ENCODE measurements around the gene C5orf34. TPM values are rescaled to one million over a fixed set of nuclear protein-coding genes. Genes with fewer than 3 reads are reported as not detected.
"Not testable (repeated sequence)": the region's sequence is repeated elsewhere in the genome, so short reads cannot be mapped to it uniquely, and the experiment has no call there.

Gene C5orf34
- total RNA-seq, 4 donors from 2014 or later: 0.29 to 7.7 (median 2.3) TPM

DNA sequence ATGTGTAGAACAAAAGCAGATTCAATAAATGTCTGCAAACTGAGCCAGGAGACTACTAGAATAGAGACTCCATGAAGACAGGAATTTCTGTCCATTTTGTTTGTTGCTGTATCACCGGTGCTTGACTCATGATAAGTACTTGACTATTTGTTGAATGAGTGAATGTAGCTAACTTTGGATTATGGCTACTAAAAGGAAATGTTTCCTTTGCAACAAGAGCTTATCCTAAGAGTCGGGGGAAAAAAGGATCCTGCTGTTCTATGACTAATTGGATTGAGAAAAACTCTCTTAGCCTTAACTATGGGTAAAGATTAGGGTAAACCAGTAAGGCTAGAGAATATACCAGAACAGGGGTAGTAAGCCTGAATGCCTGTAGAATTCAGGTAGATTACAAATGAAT is 38.4 kb upstream of the C5orf34 start:
- Histone ChIP-seq H3K27ac (no peak overlapping the region), H3K9me3 (no peaks in the 10 kb centered on the region), H3K27me3 (no peaks in the 10 kb centered on the region), H3K4me1 (peaks cover 0 to 7% of the 10 kb centered on the region in 2 donors), H3K36me3 (no peaks in the 10 kb centered on the region), H3K4me3 (no peak overlapping the region)
- intact Hi-C loops (cut with DNase I; ENCODE audit: low total_unique reads): loop anchor here (10.0 kb wide), 1 partner anchor 51 kb away; the partner anchor contains the start of gene NNT
- DNase-seq: no peak
- TF ChIP-seq, protein P1, sequence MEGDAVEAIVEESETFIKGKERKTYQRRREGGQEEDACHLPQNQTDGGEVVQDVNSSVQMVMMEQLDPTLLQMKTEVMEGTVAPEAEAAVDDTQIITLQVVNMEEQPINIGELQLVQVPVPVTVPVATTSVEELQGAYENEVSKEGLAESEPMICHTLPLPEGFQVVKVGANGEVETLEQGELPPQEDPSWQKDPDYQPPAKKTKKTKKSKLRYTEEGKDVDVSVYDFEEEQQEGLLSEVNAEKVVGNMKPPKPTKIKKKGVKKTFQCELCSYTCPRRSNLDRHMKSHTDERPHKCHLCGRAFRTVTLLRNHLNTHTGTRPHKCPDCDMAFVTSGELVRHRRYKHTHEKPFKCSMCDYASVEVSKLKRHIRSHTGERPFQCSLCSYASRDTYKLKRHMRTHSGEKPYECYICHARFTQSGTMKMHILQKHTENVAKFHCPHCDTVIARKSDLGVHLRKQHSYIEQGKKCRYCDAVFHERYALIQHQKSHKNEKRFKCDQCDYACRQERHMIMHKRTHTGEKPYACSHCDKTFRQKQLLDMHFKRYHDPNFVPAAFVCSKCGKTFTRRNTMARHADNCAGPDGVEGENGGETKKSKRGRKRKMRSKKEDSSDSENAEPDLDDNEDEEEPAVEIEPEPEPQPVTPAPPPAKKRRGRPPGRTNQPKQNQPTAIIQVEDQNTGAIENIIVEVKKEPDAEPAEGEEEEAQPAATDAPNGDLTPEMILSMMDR (IDR thresholded peaks at IDR 0.05): no peak
- TF ChIP-seq POLR2A (IDR thresholded peaks at IDR 0.05): no peak

- H3K9me3 ChIP-seq: no peaks in the 10 kb centered on the region
- no peaks in the 10 kb centered on the region for H3K27me3 ChIP-seq
- no peaks in the 10 kb centered on the region for H3K36me3 ChIP-seq
- TF ChIP-seq, protein P1 (IDR thresholded peaks at IDR 0.05): no peak
- no peak for TF ChIP-seq POLR2A (IDR thresholded peaks at IDR 0.05)
- intact Hi-C loops (cut with DNase I; ENCODE audit: low total_unique reads): loop anchor here (10.0 kb wide), 1 partner anchor 53 kb away; the partner anchor contains the start of gene NNT
- H3K4me3 ChIP-seq: no peak overlapping the region
- DNase-seq: no peak
- no peak overlapping the region for H3K27ac ChIP-seq
- peaks cover 0 to 7% of the 10 kb centered on the region in 2 donors for H3K4me1 ChIP-seq
Measured at GRCh38 chr5:43551731-43552130, 36.8 kb upstream of the C5orf34 start.

GRCh38 chr5:43549272-43549671 is 34.3 kb upstream of the C5orf34 start:
- H3K27me3 ChIP-seq; intact Hi-C loops (cut with DNase I; ENCODE audit: low total_unique reads); DNase-seq; H3K4me1 ChIP-seq; H3K4me3 ChIP-seq; H3K36me3 ChIP-seq; H3K27ac ChIP-seq; H3K9me3 ChIP-seq: not testable (repeated sequence)

- no peak for DNase-seq
- no peak for TF ChIP-seq POLR2A (IDR thresholded peaks at IDR 0.05)
- TF ChIP-seq, protein P1 (IDR thresholded peaks at IDR 0.05): no peak
- Histone ChIP-seq H3K27ac (no peak overlapping the region), H3K4me1 (no peaks in the 10 kb centered on the region), H3K9me3 (no peaks in the 10 kb centered on the region), H3K36me3 (no peaks in the 10 kb centered on the region), H3K27me3 (no peaks in the 10 kb centered on the region), H3K4me3 (no peak overlapping the region)
- intact Hi-C loops (cut with DNase I; ENCODE audit: low total_unique reads): no loop called here
Measured at GRCh38 chr5:43548358-43548757, 33.4 kb upstream of the C5orf34 start.

GRCh38 chr5:43547532-43547931 is 32.6 kb upstream of the C5orf34 start:
- H3K27ac ChIP-seq: no peak overlapping the region
- H3K27me3 ChIP-seq: no peaks in the 10 kb centered on the region
- H3K4me3 ChIP-seq: no peak overlapping the region
- H3K4me1 ChIP-seq: no peaks in the 10 kb centered on the region
- intact Hi-C loops (cut with DNase I; ENCODE audit: low total_unique reads): no loop called here
- no peaks in the 10 kb centered on the region for H3K36me3 ChIP-seq
- no peak for DNase-seq
- no peak for TF ChIP-seq POLR2A (IDR thresholded peaks at IDR 0.05)
- TF ChIP-seq, protein P1 (IDR thresholded peaks at IDR 0.05): no peak
- H3K9me3 ChIP-seq: no peaks in the 10 kb centered on the region

- no peak for DNase-seq
- intact Hi-C loops (cut with DNase I; ENCODE audit: low total_unique reads): no loop called here
- H3K36me3 ChIP-seq: no peaks in the 10 kb centered on the region
- no peaks in the 10 kb centered on the region for H3K4me1 ChIP-seq
- H3K27ac ChIP-seq: no peak overlapping the region
- no peaks in the 10 kb centered on the region for H3K9me3 ChIP-seq
- no peak for TF ChIP-seq POLR2A (IDR thresholded peaks at IDR 0.05)
- TF ChIP-seq, protein P1 (IDR thresholded peaks at IDR 0.05): no peak
- no peaks in the 10 kb centered on the region for H3K27me3 ChIP-seq
- no peak overlapping the region for H3K4me3 ChIP-seq
Measured at GRCh38 chr5:43543434-43543833, 28.5 kb upstream of the C5orf34 start.
